ENCODE data around the gene BTNL9. TPM values are rescaled to one million over a fixed set of nuclear protein-coding genes. Genes with fewer than 3 reads are reported as not detected.

BTNL9 gene
- total and polyA plus RNA-seq, 2 of the 13 experiments (the other 11 are each of a cell fraction or from before 2014, with no cell fraction given): 0.13 TPM; not detected in 1

- Histone ChIP-seq H3K9me3 (ENCODE audit: low read length) (no peaks in the 10 kb centered on the region), H3K4me3 (replicated peaks in 1 of 3; ENCODE audit: insufficient read depth in 1 of 3, low read depth in 2 of 3, low read length in 3 of 3) (no peak overlapping the region), H3K4me2 (ENCODE audit: low read depth, low read length) (no peak overlapping the region), H4K20me1 (ENCODE audit: insufficient read depth, low read length) (no peaks in the 10 kb centered on the region), H3K27me3 (ENCODE audit: control insufficient read depth in 1 of 2, insufficient read depth in 2 of 2, low read length in 2 of 2) (peaks cover 0 to 72% of the 10 kb centered on the region in 2 experiments; a peak in 4 of 5 replicates), H3K79me2 (ENCODE audit: insufficient read depth, low read length) (no peaks in the 10 kb centered on the region), H3K36me3 (replicated peaks in 1 of 2; ENCODE audit: control insufficient read depth in 1 of 2, insufficient read depth in 2 of 2, low read length in 2 of 2) (no peaks in the 10 kb centered on the region), H3K4me1 (ENCODE audit: insufficient read depth, low read length) (no peaks in the 10 kb centered on the region), H2AFZ (ENCODE audit: low read length) (no peak overlapping the region), H3K9ac (ENCODE audit: insufficient read depth, low read depth, low read length) (no peak overlapping the region), H3K27ac (ENCODE audit: extremely low read length, insufficient read depth, low read length) (no peak overlapping the region)
- ATAC-seq: no peak
- in situ Hi-C loops (cut with HindIII; ENCODE audit: extremely low pct_ligation_motif_present, low pct_unique_long_range_greater_than_20kb) (no loop called here), intact Hi-C loops (cut with micrococcal nuclease; ENCODE audit: unreplicated experiment) (no loop called here)
- no peak for DNase-seq (ENCODE audit: low spot score)
- TF ChIP-seq, protein P1, sequence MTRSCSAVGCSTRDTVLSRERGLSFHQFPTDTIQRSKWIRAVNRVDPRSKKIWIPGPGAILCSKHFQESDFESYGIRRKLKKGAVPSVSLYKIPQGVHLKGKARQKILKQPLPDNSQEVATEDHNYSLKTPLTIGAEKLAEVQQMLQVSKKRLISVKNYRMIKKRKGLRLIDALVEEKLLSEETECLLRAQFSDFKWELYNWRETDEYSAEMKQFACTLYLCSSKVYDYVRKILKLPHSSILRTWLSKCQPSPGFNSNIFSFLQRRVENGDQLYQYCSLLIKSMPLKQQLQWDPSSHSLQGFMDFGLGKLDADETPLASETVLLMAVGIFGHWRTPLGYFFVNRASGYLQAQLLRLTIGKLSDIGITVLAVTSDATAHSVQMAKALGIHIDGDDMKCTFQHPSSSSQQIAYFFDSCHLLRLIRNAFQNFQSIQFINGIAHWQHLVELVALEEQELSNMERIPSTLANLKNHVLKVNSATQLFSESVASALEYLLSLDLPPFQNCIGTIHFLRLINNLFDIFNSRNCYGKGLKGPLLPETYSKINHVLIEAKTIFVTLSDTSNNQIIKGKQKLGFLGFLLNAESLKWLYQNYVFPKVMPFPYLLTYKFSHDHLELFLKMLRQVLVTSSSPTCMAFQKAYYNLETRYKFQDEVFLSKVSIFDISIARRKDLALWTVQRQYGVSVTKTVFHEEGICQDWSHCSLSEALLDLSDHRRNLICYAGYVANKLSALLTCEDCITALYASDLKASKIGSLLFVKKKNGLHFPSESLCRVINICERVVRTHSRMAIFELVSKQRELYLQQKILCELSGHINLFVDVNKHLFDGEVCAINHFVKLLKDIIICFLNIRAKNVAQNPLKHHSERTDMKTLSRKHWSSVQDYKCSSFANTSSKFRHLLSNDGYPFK (CRISPR knock-in tag; IDR thresholded peaks at IDR 0.05; ENCODE audit: borderline replicate concordance): no peak
- no peak for TF ChIP-seq HDAC6 (IDR thresholded peaks at IDR 0.05; ENCODE audit: low read depth, low read length)
- peak; percentile 33; the same call in 1 of the 2 replicates for TF ChIP-seq STAG1 (CRISPR knock-in tag; IDR thresholded peaks at IDR 0.05)
- peak; percentile 19; the same call in 1 of the 2 replicates for TF ChIP-seq CTCF (CRISPR knock-in tag; IDR thresholded peaks at IDR 0.05)
- no TSS peak for BruUV-seq (replicated peaks)
- CTCF ChIA-PET (ENCODE audit: low intra/inter-chr PET ratio, low total read pairs): no interaction called here
- 2% methylated on average over 9 of the region's 12 CpGs for WGBS (ENCODE audit: low lambda C conversion rate)
- POLR2A ChIA-PET: no interaction called here
- FAIRE-seq: no peak
These were observed 3.4 kb downstream of the BTNL9 start for GRCh38 chr5:181043285-181044092.
